Caco-2 (cell line): ENCODE measurements around the gene RRP9. TPM values are rescaled to one million over a fixed set of nuclear protein-coding genes. Genes with fewer than 3 reads are reported as not detected.

Source experiments
- BruUV-seq: library from RNA; stranded (reverse); fragments of 400-500 nt; replicated peaks from 2 replicates; lab custom pipeline; 2021; lab: Mats Ljungman, UMichigan
- CTCF ChIA-PET: fragments of 300-600 bp; sonication (Branson Sonifier 250); formaldehyde crosslinking; loops from one replicate; lab custom pipeline; 2022; ENCODE audit warnings: antibody characterized with exemption; lab: Charles Lee
- POLR2A ChIA-PET: fragments of 300-600 bp; sonication (Branson Sonifier 250); formaldehyde crosslinking; loops from one replicate; lab custom pipeline; 2022; ENCODE audit warnings: antibody characterized with exemption; lab: Charles Lee
- DNase-seq, 2 experiments: peaks; one replicate each; pipeline versions ENCODE4 v3.0.0 to v3.0.0-alpha.2; 2020 to 2022
- H3K27me3 ChIP-seq: replicated peaks from 2 replicates; pipeline ENCODE4 v1.6.0; 2011; ENCODE audit warnings: low read length; ENCODE audit not compliant: control insufficient read depth, insufficient read depth
- H3K36me3 ChIP-seq: 2 replicates; pipeline ENCODE4 v1.5.1; 2011; ENCODE audit warnings: low read length; ENCODE audit not compliant: control insufficient read depth, insufficient read depth
- H3K4me1 ChIP-seq: fragments of 250-450 bp; sonication (Bioruptor Pico); 2 replicates; pipeline ENCODE4 v1.5.1; 2020; ENCODE audit warnings: mild to moderate bottlenecking
- H3K4me3 ChIP-seq: 2 replicates; pipeline ENCODE4 v1.5.1; 2011; ENCODE audit warnings: low read depth, mild to moderate bottlenecking, control low read depth, low read length
- H3K9me3 ChIP-seq: fragments of 250-450 bp; sonication (Bioruptor Pico); 2 replicates; pipeline ENCODE4 v1.5.1; 2020; ENCODE audit warnings: mild to moderate bottlenecking, moderate library complexity
- H3K27ac Mint-ChIP-seq: one replicate; pipeline ENCODE4 v1.8.0; 2022; ENCODE audit warnings: mixed read lengths; ENCODE audit not compliant: unreplicated experiment
- H3K27me3 Mint-ChIP-seq: one replicate; pipeline ENCODE4 v1.8.0; 2022; ENCODE audit warnings: mixed read lengths; ENCODE audit not compliant: insufficient read depth, unreplicated experiment
- H3K36me3 Mint-ChIP-seq: one replicate; pipeline ENCODE4 v1.8.0; 2022; ENCODE audit warnings: mild to moderate bottlenecking, mixed read lengths; ENCODE audit not compliant: insufficient read depth, unreplicated experiment
- H3K4me1 Mint-ChIP-seq: one replicate; pipeline ENCODE4 v1.8.0; 2022; ENCODE audit warnings: low read depth, mixed read lengths; ENCODE audit not compliant: unreplicated experiment
- H3K4me3 Mint-ChIP-seq: one replicate; pipeline ENCODE4 v1.8.0; 2022; ENCODE audit warnings: mild to moderate bottlenecking, moderate library complexity, mixed read lengths; ENCODE audit not compliant: unreplicated experiment
- H3K9me3 Mint-ChIP-seq: one replicate; pipeline ENCODE4 v1.8.0; 2022; ENCODE audit warnings: mixed read lengths; ENCODE audit not compliant: unreplicated experiment
- intact Hi-C: fragments of 100-400 bp; cut with micrococcal nuclease; formaldehyde crosslinking; loops from one replicate; pipeline ENCODE4 v1.10.0; 2022; ENCODE audit not compliant: unreplicated experiment
- total RNA-seq: library from RNA; stranded (reverse); gene quantifications from 2 replicates; pipeline ENCODE4 v1.2.3, GENCODE V29; 2022
- TF ChIP-seq, protein P1 (sequence below), 2 experiments: fragments of 200-600 bp in 1 of 2; IDR thresholded peaks; 1 replicate in 1 of 2; 2 replicates in 1 of 2; pipeline versions ENCODE4 v1.5.1 to v1.8.0; 2011 to 2022; ENCODE audit warnings: antibody characterized with exemption in 1 of 2, control low read depth in 1 of 2, inconsistent platforms in 1 of 2, low read depth in 1 of 2, low read length in 1 of 2, mild to moderate bottlenecking in 1 of 2, moderate library complexity in 1 of 2; ENCODE audit not compliant: insufficient read depth in 1 of 2, severe bottlenecking in 1 of 2, unreplicated experiment in 1 of 2

Gene RRP9
- total RNA-seq, 1 experiment from 2014 or later, result 39.1 TPM

DNA sequence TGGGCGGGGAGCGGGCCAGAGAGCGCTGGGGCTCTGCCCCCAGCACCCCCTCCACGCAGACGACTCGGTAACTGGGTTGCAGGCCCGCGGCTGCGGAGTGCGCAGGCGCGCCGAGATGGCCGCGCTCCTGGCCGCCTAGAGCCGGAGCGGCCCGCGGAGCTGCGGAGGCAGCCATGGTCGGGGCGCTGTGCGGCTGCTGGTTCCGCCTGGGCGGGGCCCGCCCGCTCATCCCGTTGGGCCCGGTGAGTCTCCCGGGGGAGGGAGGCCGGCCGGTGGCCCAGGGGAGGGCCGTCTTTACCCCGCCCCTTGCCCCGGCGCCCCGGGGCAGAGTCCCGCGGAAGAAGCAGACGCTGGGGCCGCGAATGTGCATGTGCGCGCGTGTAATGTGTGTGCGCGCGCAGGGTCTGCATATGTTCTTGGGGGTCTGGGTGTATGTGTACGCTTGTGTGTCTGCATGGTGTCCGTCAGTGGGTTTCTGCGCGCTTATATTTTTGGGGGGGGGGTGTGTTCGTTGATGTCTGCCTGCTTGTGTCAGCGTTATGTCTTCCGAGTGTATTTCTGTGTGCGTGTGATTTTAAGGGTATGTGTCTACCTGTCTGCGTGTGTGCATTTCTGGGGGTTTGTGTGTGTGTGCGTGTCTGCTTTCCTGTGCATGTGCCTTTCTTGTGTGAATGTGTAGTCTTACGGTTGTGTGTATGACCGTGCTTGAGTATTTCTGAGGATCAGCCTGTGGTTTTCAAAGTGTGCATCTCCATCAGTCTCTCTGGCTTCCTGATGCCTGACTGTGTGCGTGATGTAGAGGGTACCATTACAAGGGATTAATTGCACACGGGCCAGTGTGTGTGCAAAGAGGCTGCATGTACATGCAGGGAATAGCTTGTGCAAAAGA is 33.5 kb upstream of the RRP9 start, which contains the start of gene ABHD14A:
ABHD14A (plus strand) TSS at position 102 of the 889 bp plus-strand sequence; CDS start at position 174, 72 bp downstream.
- Histone ChIP-seq H3K27me3 (no peaks in the 10 kb centered on the region), H3K9me3 (no peaks in the 10 kb centered on the region), H3K4me3 (peak within 1 kb of the TSS; percentile 71), H3K36me3 (no peaks in the 10 kb centered on the region), H3K4me1 (peaks cover 12% of the 10 kb centered on the region)
- TF ChIP-seq, protein P1, sequence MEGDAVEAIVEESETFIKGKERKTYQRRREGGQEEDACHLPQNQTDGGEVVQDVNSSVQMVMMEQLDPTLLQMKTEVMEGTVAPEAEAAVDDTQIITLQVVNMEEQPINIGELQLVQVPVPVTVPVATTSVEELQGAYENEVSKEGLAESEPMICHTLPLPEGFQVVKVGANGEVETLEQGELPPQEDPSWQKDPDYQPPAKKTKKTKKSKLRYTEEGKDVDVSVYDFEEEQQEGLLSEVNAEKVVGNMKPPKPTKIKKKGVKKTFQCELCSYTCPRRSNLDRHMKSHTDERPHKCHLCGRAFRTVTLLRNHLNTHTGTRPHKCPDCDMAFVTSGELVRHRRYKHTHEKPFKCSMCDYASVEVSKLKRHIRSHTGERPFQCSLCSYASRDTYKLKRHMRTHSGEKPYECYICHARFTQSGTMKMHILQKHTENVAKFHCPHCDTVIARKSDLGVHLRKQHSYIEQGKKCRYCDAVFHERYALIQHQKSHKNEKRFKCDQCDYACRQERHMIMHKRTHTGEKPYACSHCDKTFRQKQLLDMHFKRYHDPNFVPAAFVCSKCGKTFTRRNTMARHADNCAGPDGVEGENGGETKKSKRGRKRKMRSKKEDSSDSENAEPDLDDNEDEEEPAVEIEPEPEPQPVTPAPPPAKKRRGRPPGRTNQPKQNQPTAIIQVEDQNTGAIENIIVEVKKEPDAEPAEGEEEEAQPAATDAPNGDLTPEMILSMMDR (IDR thresholded peaks at IDR 0.05; ENCODE audit: insufficient read depth in 1 of 2, low read depth in 1 of 2, low read length in 1 of 2, severe bottlenecking in 1 of 2, unreplicated experiment in 1 of 2), result no peak
- H3K4me1 Mint-ChIP-seq, result peaks cover 7% of the 10 kb centered on the region
- BruUV-seq, result TSS peak; percentile 86
- H3K4me3 Mint-ChIP-seq, result peak within 1 kb of the TSS; percentile 91
- ChIA-PET POLR2A (interaction anchor here (1.3 to 2.5 kb wide), 2 partner anchors 7 to 33 kb away, joined by 6 to 30 read pairs; partner anchors contain the start of genes ACY1, PARP3 and RRP9), CTCF (interaction anchor here (0.7 to 2.6 kb wide), 2 partner anchors 8 to 34 kb away, joined by 3 to 51 read pairs; partner anchors contain the start of genes ACY1 and RRP9)
- peaks cover 17% of the 10 kb centered on the region for H3K36me3 Mint-ChIP-seq
- H3K9me3 Mint-ChIP-seq, result no peaks in the 10 kb centered on the region
- intact Hi-C loops, result loop anchor here (1.0 to 2.0 kb wide), 3 partner anchors 7 to 33 kb away; partner anchors contain the start of gene PARP3
- H3K27ac Mint-ChIP-seq, result peak within 1 kb of the TSS; percentile 74
- peak; percentile 80 to 83 for DNase-seq
- no peaks in the 10 kb centered on the region for H3K27me3 Mint-ChIP-seq

DNA sequence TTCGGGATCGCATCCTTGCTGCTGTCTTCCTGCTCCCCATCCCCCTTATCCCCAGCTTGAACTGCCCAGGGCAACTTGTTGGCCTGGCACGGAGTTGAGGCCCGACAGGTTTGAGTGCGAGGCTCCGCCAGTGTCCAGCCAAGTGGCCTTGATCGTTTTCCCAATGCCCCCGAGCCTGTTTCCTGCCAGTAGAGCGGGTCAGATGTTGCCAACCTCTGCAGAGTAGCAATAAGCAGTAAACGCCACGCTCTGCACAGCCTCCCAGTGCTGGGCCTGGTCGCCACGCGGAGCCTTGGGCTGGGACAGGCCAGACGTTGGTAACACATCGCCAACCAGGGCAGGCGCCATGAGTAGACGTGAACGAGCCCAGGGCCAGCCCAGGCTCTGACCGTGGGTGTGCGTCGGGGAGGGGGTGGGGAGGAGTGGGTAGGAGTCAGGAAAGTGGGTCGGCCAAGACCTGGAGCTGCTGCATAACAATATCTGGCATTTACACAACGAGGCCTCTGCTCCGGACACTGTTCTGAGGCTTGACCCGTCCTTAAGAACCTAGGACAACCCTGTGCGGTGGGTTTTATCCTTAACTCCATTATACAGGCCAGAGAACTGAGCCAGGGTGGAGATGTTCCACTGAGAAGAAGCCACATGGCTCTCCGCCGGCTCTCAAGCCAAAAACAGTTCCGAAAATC is 32.7 kb upstream of the RRP9 start:
- BruUV-seq, result no TSS peak
- intact Hi-C loops, result loop anchor here (1.0 to 2.0 kb wide), 3 partner anchors 8 to 32 kb away; partner anchors contain the start of gene PARP3
- no peak for DNase-seq

More for the DNA sequence above, 32.7 kb upstream of the RRP9 start:
- ChIA-PET POLR2A (interaction anchor here (0.5 to 2.5 kb wide), 4 partner anchors 8 to 32 kb away, joined by 3 to 30 read pairs (median 5); partner anchors contain the start of genes ACY1, PARP3, RPL29 and RRP9), CTCF (interaction anchor here (0.5 to 2.6 kb wide), 7 partner anchors 8 to 1357 kb away, joined by 3 to 51 read pairs (median 4); partner anchors contain the start of genes ACY1, DCAF1, MAPKAPK3 and PARP3)
- Mint-ChIP-seq H3K4me1 (peaks cover 7% of the 10 kb centered on the region), H3K27ac (peak overlapping the region; percentile 74), H3K4me3 (peak overlapping the region; percentile 91), H3K27me3 (no peaks in the 10 kb centered on the region), H3K9me3 (no peaks in the 10 kb centered on the region), H3K36me3 (peaks cover 17% of the 10 kb centered on the region)
- peak overlapping the region; percentile 71 for H3K4me3 ChIP-seq
- TF ChIP-seq, protein P1 (IDR thresholded peaks at IDR 0.05; ENCODE audit: insufficient read depth in 1 of 2, low read depth in 1 of 2, low read length in 1 of 2, severe bottlenecking in 1 of 2, unreplicated experiment in 1 of 2), result peak in 1 of 2 experiments; percentile 2
- no peaks in the 10 kb centered on the region for H3K27me3 ChIP-seq
- peaks cover 12% of the 10 kb centered on the region for H3K4me1 ChIP-seq
- no peaks in the 10 kb centered on the region for H3K9me3 ChIP-seq
- H3K36me3 ChIP-seq, result no peaks in the 10 kb centered on the region
